ENCODE results near the gene PLEKHF1. TPM values are rescaled to one million over a fixed set of nuclear protein-coding genes. Genes with fewer than 3 reads are reported as not detected.

The PLEKHF1 gene
- total and polyA plus RNA-seq, 2 of the 13 experiments (the other 11 are each of a cell fraction or from before 2014, with no cell fraction given), result 2.9 to 3.8 TPM

DNA sequence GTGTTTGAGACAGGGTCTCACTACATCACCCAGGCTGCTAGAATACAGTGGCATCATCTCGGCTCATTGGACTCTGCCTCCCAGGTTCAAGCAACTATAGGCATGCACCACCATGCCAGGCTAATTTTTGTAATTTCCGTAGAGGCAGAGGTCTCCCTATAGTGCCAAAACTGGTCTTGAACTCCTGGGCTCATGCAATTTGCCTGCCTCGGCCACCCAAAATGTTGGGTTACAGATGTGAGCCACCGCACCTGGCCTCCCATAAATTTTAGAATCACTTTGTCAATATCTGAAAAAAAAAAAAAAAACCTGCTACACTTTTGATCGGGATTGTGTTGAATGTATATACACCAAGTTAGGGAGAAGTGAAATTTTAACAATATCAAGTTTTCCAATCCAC is 11.9 kb upstream of the PLEKHF1 start (continued):
- no peak for TF ChIP-seq ARNT (IDR thresholded peaks at IDR 0.05)
- TF ChIP-seq BRCA1 (CRISPR knock-in tag; IDR thresholded peaks at IDR 0.05), result no peak
- no peak for TF ChIP-seq SMAD1 (CRISPR knock-in tag; IDR thresholded peaks at IDR 0.05; ENCODE audit: borderline replicate concordance, low read depth)
- TF ChIP-seq ZNF747 (CRISPR knock-in tag; IDR thresholded peaks at IDR 0.05; ENCODE audit: borderline replicate concordance), result no peak

DNA sequence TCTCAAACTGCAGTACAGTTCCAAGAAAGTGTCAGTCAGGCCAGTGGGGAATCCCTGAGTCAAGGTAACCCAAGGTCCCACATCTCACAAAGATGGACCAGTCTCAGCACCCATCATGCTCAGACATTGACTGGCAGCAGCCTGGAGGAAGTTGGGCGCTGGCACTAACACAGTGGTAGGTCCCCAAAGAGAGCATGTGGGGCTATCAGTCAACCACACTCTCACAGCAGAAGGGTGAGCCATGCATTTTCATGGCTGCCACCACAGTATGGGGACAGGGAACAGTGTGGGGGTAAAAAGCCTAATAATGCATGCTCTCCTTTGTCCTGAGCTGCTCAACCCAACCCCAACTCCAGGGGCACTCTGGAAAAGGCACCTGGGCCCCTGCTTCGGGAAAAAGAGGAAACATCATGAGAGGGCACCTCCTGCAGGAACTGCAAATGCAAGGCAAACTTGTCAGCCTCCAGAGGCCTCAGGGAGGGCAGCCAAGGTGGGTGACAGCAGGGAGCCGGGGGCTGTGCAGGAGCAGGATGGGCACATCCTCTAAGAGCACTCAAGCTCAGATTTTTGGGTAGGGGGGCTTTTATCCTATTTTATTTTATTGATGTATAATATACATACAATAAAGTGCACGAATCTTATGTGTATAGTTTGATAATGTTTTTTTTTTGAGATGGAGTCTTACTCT is 9.5 kb upstream of the PLEKHF1 start:
- ATAC-seq (no peak), FAIRE-seq (no peak), DNase-seq (ENCODE audit: low spot score) (no peak)
- no peaks in the 10 kb centered on the region for H3K4me1 ChIP-seq (ENCODE audit: insufficient read depth, low read length)
- H3K9ac ChIP-seq (ENCODE audit: insufficient read depth, low read depth, low read length), result no peak overlapping the region
- BruUV-seq (replicated peaks), result no TSS peak
- WGBS (ENCODE audit: low lambda C conversion rate), result 3% methylated on average over 3 of the region's 4 CpGs
- intact Hi-C loops (cut with micrococcal nuclease; ENCODE audit: unreplicated experiment), result no loop called here
- no peaks in the 10 kb centered on the region for H4K20me1 ChIP-seq (ENCODE audit: insufficient read depth, low read length)
- in situ Hi-C loops (cut with HindIII; ENCODE audit: extremely low pct_ligation_motif_present, low pct_unique_long_range_greater_than_20kb), result no loop called here
- H3K27ac ChIP-seq (ENCODE audit: extremely low read length, insufficient read depth, low read length), result no peak overlapping the region
- ChIA-PET POLR2A (no interaction called here), CTCF (ENCODE audit: low intra/inter-chr PET ratio, low total read pairs) (no interaction called here)
- H2AFZ ChIP-seq (ENCODE audit: low read length), result no peak overlapping the region
- H3K79me2 ChIP-seq (ENCODE audit: insufficient read depth, low read length), result no peaks in the 10 kb centered on the region
- peaks cover 7% of the 10 kb centered on the region; the same call in 1 of the 2 replicates for H3K9me3 ChIP-seq (ENCODE audit: low read length)
- H3K27me3 ChIP-seq (ENCODE audit: control insufficient read depth in 1 of 2, insufficient read depth in 2 of 2, low read length in 2 of 2), result no peaks in the 10 kb centered on the region; a peak in 2 of 5 replicates
- no peak overlapping the region for H3K4me2 ChIP-seq (ENCODE audit: low read depth, low read length)
- H3K4me3 ChIP-seq (replicated peaks in 1 of 3; ENCODE audit: insufficient read depth in 1 of 3, low read depth in 2 of 3, low read length in 3 of 3), result no peak overlapping the region
- H3K36me3 ChIP-seq (replicated peaks in 1 of 2; ENCODE audit: control insufficient read depth in 1 of 2, insufficient read depth in 2 of 2, low read length in 2 of 2), result no peaks in the 10 kb centered on the region
- TF ChIP-seq, protein P1, sequence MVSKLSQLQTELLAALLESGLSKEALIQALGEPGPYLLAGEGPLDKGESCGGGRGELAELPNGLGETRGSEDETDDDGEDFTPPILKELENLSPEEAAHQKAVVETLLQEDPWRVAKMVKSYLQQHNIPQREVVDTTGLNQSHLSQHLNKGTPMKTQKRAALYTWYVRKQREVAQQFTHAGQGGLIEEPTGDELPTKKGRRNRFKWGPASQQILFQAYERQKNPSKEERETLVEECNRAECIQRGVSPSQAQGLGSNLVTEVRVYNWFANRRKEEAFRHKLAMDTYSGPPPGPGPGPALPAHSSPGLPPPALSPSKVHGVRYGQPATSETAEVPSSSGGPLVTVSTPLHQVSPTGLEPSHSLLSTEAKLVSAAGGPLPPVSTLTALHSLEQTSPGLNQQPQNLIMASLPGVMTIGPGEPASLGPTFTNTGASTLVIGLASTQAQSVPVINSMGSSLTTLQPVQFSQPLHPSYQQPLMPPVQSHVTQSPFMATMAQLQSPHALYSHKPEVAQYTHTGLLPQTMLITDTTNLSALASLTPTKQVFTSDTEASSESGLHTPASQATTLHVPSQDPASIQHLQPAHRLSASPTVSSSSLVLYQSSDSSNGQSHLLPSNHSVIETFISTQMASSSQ (IDR thresholded peaks at IDR 0.05; ENCODE audit: low read depth), result no peak
- TF ChIP-seq, protein P1 (CRISPR knock-in tag; IDR thresholded peaks at IDR 0.05; ENCODE audit: borderline replicate concordance), result no peak
- TF ChIP-seq IRX3 (CRISPR knock-in tag; IDR thresholded peaks at IDR 0.05; ENCODE audit: borderline replicate concordance, low read depth) (no peak), KAT7 (CRISPR knock-in tag; IDR thresholded peaks at IDR 0.05; ENCODE audit: borderline replicate concordance) (no peak), NFKBIZ (CRISPR knock-in tag; IDR thresholded peaks at IDR 0.05) (no peak), CHD2 (IDR thresholded peaks at IDR 0.05; ENCODE audit: low read depth, low read length) (no peak), ZNF749 (CRISPR knock-in tag; IDR thresholded peaks at IDR 0.05; ENCODE audit: borderline replicate concordance) (no peak)
- TF ChIP-seq, protein P2, sequence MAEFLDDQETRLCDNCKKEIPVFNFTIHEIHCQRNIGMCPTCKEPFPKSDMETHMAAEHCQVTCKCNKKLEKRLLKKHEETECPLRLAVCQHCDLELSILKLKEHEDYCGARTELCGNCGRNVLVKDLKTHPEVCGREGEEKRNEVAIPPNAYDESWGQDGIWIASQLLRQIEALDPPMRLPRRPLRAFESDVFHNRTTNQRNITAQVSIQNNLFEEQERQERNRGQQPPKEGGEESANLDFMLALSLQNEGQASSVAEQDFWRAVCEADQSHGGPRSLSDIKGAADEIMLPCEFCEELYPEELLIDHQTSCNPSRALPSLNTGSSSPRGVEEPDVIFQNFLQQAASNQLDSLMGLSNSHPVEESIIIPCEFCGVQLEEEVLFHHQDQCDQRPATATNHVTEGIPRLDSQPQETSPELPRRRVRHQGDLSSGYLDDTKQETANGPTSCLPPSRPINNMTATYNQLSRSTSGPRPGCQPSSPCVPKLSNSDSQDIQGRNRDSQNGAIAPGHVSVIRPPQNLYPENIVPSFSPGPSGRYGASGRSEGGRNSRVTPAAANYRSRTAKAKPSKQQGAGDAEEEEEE (CRISPR knock-in tag; IDR thresholded peaks at IDR 0.05; ENCODE audit: borderline replicate concordance), result no peak
- TF ChIP-seq, protein P3, sequence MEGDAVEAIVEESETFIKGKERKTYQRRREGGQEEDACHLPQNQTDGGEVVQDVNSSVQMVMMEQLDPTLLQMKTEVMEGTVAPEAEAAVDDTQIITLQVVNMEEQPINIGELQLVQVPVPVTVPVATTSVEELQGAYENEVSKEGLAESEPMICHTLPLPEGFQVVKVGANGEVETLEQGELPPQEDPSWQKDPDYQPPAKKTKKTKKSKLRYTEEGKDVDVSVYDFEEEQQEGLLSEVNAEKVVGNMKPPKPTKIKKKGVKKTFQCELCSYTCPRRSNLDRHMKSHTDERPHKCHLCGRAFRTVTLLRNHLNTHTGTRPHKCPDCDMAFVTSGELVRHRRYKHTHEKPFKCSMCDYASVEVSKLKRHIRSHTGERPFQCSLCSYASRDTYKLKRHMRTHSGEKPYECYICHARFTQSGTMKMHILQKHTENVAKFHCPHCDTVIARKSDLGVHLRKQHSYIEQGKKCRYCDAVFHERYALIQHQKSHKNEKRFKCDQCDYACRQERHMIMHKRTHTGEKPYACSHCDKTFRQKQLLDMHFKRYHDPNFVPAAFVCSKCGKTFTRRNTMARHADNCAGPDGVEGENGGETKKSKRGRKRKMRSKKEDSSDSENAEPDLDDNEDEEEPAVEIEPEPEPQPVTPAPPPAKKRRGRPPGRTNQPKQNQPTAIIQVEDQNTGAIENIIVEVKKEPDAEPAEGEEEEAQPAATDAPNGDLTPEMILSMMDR (CRISPR knock-in tag; IDR thresholded peaks at IDR 0.05), result no peak
- TF ChIP-seq, protein P4, sequence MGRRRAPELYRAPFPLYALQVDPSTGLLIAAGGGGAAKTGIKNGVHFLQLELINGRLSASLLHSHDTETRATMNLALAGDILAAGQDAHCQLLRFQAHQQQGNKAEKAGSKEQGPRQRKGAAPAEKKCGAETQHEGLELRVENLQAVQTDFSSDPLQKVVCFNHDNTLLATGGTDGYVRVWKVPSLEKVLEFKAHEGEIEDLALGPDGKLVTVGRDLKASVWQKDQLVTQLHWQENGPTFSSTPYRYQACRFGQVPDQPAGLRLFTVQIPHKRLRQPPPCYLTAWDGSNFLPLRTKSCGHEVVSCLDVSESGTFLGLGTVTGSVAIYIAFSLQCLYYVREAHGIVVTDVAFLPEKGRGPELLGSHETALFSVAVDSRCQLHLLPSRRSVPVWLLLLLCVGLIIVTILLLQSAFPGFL (CRISPR knock-in tag; IDR thresholded peaks at IDR 0.05), result no peak
